Activated T-cell treated with anti-CD3 and anti-CD28 coated beads, Interleukin-2, amount 50 U/mL, for 48 hours (primary cell): Measurements from ENCODE around the gene CHCHD6.
"Not testable (repeated sequence)": the region's sequence is repeated elsewhere in the genome, so short reads cannot be mapped to it uniquely, and the experiment has no call there.

ENCODE experiments used
- DNase-seq, 2 experiments: peaks; one replicate each; pipeline ENCODE4 v3.0.0-alpha.2; 2020

Gene CHCHD6

DNA sequence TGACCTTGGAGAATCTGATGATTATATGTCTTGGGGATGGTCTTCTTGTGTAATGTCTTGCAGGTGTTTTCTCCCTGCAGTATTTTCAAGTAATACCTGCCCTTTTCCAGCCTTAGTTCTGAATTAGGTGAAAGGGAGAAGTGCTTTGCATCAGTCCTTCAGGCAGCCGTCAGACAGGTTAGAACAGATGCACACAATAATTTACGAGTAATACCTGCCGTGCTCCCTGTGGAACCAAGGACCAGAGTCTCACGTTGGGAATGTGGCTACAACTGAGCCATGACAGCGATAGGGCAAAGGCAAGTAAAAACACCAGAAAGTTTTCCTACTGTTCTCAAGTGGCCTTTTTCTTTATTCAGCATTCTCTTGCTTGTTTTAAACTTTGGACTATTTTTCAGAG is 69.1 kb downstream of the CHCHD6 start:
- no peak for DNase-seq

DNA sequence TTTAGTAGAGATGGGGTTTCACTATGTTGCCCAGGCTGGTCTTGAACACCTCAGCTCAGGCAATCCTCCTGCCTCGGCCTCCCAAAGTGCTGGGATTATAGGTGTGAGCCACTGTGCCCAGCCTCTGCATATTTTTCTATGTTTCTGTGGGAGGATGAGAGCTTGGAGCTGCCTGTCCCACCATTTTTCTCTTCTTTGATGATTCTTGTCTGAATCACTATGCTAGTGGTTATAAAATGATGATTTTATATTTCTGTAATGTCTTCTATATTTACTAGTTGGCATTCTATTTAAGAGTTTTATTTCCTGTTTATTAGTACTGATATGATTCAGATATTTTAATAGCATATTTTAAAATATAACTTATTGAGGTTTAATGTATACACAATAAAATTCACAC is 69.7 kb downstream of the CHCHD6 start:
- DNase-seq: no peak

DNA sequence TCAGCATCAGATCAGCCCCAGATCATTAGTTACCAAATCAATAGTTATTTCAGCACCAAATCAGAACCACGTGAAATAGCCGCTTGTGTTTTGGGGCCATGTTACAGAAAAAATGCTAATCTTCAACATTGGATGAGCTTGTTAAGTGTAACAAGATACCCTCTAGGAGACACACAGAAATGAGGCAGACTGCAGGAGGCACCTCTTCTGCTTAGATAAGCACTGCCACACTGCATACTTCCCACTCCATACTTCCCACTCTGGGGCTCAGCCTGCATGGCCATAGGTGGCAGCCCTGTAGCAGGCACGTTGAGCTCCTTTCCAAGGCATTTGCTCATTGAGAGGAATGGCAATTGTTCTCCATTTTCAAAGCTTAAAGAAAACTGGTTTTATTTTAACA is 73.3 kb downstream of the CHCHD6 start:
- DNase-seq: no peak

DNA sequence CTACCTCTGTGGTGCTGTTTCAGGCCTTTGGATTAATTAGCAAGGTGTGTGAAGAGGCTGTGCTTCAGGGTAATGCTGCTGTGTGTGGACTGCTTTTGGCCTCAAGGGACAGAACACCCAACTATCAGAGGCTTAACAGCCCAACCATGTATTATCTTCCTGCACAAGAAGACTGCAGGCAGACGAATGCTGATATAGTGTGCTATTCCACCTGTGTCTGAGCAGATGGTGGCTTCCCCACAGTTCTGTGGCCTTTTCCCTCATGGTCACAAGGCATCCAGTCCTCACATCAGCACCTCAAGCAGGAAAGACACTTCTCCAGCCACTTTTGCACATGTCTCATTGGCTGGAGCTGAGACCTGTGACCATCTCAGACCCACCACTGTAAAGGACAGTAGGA is 76.6 kb downstream of the CHCHD6 start:
- no peak for DNase-seq

DNA sequence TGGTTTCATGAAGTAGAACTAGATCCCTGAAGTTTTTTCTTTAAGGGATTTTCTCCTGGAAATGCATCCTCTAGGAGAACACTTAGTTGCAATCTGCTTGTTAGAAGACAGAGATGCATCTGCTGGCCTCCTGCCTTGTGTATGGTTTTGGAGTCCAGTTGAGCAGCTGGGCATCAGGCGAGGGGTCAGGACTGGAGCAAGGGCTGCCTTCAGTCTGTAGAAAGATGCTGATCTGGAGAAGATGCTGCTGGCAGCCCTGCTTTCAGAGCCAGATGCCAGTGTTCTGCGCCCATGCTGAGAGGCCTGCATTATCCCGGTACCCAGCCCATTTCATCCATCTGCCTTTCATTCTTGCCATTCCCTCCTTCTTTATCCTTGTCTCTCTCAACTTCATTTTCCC is 77.4 kb downstream of the CHCHD6 start:
- DNase-seq: no peak

DNA sequence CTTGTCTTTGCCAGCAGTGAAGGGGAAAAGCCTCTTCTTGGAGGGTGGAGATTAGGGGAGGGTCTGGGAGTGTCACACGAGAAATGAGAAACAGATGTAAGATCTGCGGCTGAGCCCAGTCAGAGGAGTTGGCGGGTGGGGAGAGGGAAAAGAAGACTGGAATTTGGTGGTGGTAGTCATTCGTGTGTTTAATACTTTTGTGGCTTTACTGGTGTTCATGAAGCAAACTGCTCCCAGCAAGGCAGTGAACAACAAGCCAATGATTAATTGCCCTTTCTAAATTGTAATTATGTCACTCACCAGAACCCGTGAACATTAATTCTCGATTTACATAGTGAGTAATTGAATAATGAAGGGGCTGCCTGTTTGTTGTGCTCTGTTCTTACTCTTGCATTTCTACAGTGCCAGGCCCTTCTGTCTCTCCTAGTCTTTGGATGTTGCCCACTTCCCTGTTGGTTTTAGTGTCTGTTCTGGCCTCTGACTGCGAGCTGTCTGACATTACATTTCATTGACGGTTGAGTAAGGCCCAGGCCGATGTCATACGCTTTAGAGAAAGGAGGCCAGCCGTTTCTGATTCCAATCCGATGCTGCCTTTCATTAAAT is 78.0 kb downstream of the CHCHD6 start:
- no peak for DNase-seq

DNA sequence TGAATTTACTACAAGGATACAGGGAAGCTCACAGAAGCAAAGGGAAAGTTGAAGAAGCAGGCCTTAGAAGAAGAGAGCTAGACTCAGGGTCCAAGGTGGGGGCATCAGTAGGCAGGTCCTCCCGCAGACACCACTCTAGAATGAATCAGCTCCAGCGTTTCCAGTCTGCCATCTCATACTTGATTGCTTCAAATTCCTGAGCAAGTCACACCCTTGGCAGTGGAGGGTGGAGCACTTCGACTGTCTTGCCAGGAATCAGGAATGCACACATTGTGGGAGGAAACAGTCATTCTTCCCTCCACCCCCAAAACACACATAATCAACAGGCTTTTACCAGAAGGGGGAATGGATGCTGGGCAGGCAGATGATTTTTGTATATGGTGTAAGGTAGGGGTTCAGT is 78.5 kb downstream of the CHCHD6 start:
- no peak for DNase-seq

DNA sequence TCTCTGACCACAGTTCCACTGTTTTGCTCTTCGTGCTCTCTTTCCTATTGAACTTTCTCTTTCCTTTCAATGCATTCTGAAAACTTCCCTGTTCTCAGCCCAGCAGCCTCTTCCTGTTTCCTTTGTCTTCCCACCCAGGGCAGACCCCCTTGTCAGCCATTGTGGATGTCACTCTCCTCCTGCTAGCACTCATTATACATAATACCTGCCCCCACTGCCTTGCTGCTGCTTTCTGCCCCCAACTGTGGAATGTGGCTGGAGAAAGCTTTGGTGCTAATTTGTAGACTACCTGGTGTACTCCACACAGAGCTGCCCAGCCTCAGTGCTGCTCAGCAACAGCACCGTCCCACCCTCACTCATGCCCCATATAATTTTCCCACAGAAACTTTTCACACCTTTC is 80.2 kb downstream of the CHCHD6 start:
- DNase-seq: no peak

DNA sequence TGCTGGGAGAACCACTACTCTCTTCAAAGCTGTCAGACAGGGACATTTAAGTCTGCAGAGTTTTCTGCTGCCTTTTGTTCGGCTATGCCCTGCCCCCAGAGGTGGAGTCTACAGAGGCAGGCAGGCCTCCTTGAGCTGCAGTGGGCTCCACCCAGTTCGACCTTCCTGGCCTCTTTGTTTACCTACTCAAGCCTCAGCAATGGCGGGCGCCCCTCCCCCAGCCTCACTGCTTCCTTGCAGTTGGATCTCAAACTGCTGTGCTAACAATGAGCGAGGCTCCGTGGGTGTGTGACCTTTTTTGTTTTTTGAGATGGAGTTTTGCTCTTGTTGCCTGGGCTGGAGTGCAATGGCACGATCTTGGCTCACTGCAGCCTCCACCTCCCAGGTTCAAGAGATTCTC is 87.3 kb downstream of the CHCHD6 start:
- not testable (repeated sequence) for DNase-seq

DNA sequence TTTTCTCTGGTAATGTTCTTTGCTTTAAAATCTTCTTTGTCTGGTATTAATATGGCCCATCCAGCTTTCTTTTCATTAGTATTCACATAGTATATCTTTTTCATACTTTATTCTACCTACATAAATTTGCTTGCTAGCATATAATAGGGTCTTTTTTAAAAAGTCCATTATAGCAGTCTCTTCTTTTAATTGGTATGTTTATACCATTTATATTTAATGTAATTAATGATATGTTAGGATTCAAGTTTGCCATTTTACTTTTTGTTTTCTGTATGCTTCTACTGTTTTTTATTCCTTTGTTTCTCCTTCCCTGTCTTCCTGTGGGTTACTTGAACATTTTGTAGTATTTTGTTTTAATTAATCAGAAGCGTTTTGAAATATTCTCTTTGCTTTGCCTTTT is 89.0 kb downstream of the CHCHD6 start:
- DNase-seq: no peak

DNA sequence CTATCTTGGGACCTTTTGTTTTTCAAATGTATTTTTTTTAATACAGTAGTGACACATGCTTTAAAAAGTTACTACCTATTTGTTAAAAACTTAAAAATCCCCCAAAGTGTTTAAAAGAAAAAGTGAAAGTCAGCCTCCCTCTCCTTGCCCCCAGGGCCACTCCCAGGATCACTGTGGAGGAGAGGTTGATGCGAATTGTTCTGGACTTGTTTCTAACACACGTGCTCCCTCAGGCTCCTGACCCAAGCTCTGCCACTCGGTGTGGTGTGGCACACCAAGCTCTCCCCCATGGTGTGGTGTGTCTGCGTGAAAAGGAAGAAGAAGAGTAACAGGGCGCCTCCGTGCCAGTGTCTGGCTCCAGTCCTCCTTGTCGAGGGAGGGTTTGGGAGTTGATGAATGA is 93.5 kb downstream of the CHCHD6 start:
- DNase-seq: no peak

DNA sequence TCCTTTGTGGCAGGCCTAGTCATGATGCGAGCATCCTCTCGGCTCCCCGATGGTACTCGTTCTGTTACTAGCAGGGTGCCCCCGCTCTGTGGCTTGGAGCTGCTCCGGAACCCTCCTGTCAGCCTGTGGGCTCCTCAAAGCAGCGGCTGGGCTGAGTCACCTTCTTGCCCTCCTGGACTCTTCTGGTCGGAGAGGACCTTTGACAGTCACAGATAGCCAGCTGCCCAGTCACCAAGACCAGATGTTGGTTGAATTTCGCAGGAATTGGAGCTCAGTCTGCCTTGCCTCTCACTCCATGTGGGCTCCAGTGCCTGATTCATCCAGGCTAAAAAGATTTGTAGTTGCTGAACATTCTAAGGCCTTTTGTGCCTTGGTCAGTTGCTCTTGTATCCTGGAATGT is 94.5 kb downstream of the CHCHD6 start:
- no peak for DNase-seq

DNA sequence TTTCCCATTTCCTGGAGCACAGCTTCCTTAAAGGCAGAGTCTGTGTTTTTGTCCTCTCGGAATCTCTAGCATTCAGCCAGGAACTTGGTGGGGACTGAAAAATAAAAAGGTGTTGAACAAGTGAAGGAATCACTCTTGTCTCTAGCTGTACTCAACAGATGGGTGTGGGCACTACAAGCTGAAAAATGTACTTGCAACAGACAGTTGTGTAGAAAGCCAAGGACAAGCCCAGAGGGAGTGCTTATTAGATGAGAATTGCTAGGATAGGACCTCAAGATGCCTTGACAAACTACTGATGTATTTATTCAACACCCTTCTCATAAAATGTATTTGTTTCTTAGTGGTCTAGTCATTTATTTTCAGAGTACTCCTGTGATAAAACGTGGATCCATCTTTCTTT is 95.1 kb downstream of the CHCHD6 start:
- DNase-seq: no peak

DNA sequence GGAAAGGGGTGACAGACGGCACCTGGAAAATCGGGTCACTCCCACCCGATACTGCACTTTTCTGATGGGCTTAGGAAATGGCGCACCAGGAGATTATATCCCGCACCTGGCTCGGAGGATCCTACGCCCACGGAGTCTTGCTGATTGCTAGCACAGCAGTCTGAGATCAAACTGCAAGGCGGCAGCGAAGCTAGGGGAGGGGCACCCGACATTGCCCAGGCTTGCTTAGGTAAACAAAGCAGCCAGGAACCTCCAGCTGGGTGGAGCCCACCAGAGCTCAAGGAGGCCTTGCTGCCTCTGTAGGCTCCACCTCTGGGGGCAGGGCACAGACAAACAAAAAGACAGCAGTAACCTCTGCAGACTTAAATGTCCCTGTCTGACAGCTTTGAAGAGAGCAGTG is 97.3 kb downstream of the CHCHD6 start:
- DNase-seq: not testable (repeated sequence)

DNA sequence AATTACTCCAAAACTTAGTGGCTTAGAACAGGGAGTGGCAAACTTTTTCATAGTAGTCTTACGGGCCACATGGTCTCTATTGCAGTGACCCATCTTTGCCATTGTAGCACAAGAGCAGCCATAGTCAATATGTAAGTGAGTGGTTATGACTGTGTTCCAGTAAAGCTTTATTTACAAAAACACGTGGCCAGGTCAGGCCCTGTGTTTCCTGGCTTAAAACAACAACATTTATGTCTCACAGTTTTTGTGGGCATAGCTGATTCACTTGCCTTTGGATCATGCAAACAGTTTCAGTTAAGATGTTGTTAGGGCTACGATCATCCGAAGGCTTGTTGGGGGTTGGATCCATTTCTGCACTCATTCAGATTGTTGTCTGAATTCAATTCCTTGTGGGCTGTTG is 103.8 kb downstream of the CHCHD6 start:
- no peak for DNase-seq

DNA sequence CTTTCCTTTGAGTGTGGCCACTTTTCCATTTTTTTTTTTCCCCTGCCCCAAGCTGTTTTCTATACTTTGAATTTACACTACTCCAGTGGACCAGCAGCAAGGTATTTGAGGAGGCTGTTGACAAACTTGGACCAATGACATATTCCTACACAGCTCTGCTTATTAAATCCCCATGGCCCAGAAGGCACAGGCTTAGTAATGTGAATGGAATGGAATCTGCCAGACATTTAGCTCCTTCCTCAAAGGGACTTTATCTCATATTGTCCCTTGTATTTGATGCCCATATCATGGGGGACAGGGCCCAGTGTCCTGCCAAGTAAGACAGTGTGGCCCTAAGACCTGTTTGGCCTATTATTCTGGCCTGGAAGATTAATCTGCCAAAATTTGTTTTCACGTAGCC is 107.5 kb downstream of the CHCHD6 start:
- DNase-seq: no peak

DNA sequence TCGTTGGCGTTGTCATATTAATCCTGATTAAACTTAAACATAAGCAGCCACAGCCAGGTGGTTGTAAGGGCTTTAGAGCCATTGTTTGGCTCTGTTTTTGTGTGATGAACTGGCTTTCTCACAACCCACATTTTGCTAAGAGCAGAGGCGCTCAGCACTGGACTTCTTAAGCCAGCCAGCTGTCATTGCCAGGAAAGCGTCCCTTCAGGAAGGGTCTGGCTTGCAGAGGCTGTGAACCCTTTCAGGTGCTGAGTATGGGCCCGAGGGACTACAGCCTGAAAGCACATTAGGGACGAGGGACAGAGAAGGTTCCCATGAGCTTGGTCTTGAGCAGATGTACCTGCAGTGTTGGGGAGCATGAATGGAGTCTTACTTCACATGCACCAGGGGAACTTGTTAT is 112.3 kb downstream of the CHCHD6 start:
- DNase-seq: no peak

DNA sequence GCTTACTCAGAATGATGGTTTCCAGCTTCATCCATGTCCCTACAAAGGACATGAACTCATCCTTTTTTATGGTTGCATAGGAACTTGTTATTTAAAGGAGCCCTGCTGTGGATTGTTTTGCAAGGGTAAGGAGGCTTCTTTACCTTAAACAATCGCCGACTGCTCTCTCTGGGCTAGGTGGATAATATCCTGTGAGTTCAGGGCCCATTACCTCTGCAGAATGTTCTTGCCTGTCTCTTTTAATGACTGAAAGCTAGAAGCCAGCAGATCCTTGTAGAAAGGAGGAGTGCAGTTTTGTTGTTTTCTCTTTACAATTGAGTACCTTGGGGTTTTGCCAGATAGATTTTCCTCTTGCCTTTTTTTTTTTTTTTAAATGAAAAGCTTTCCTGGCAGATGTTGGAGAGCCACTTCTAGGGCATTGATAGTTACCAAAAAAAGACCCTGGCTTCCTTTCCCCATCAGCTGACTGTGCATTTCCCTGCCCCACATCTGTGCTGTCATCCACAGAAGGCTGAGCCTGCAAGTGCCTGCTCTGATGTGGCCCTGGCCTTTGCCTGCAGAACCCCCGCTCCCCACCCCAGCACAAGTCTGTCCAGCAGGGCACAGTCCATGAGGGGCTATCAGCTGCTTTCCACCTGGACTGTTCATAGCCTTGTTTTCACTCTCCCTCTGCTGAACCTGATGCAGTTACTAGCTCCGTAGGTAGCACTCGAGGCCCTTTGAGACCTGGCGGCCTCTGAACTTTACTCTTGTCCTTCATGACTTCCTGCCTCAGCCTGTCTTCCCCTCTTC is 113.1 kb downstream of the CHCHD6 start:
- DNase-seq: no peak

DNA sequence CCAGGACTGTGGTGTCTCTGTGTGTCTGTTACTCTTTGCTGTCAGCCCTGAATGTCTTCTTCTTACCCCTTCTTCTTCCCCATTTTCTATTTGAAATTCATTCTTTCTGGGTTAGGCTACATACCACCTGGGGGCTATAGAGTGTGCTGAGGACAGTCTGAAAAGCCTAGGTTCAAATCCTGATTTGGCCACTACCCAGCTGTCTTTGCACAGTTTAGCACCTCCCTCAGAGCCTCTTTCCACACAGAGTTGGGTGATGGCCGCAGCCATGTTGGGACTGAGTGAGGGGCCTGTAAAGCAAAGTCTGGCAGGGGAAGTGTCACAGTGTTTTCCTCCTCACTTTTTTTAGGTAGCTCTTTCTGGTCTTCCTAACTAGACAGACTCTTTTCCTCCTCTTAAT is 113.7 kb downstream of the CHCHD6 start:
- no peak for DNase-seq

DNA sequence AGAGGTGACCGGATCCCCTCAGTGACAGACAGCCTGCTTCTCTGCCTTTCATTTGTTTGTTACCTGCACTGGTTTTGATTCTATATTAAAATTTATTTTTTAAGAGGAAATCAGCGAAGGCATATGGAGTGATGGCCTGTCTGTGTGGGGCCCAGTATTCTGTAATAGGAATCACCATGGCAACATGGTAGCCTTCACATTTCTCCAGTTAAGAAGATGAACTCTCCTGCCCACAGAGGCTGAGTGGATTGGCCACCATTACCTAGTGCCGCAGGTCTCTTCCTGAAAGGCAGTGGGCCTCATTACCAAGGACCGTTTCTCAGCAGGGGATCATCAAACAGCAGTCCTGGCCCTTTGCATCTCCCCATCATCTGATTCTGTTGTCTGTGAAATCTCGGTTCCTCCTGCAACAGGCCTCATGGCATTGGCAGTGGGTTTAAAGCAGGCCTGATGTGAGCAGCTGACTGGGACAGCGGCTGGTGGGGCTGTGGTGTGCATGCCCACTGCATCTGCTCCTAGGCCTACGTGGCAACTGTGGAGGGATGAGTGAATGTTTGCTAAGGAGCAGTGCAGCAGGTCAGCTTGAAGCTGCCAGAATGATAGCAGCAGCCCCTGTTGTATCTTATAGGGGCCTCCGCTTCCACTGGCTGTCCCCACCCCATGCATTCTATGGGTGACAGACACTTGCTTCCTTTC is 114.5 kb downstream of the CHCHD6 start:
- no peak for DNase-seq

DNA sequence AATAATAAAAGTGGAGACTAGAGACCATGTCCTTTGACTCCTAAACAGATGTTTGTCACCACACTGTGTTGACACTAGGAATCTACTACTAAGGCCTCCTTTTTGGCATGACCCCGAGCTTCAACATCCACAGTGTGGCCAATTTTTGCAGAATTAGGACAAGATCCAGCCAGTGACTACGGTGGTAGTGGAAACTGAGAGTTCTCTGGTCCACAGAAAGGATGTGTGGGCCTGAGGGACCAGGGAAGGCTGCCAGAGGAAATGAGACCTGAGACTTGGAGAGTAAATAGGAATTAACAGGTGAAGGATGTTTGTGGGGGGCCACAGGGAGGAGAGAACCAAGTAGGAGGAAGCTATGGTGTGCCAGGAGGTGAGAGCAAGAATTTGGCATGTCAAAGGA is 122.7 kb downstream of the CHCHD6 start:
- no peak for DNase-seq

DNA sequence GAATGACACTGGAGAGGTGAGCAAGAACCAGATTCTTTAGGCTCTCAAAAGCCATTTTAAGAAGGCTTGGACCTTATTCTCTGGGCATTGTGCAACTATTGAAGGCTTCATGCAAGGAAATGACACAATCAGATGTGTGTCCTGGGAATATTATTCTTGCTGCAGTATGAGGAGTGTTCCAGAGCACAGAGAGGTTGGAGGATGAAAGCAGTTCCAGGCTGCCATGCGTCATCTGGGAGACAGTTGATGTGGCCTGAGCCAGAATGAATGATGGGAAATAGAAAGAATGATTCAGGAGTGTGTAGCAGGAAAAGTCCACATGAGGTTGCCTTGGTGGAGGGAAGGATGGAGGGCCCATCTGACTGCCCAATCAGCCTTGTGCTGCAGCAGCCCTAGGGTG is 123.1 kb downstream of the CHCHD6 start:
- DNase-seq: no peak

DNA sequence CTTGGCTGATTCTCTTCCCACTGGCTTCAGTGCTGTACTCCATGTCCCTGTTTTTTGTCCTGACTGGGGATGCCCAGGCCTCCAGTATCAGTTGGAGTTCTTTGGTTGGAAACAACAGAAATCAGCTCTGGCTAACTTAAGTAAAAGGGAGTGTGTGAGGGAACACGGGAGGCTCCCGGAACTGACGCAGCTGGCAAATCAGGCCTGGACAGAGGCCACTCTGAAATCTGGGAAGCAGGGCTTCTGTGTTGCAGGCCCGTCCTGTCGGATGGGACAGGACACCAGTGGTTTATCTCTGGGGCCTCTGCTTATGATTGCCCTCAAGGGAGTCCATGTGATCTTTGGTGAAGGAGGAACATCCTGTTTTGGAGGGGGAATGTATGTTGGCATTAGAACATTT is 124.3 kb downstream of the CHCHD6 start:
- DNase-seq: no peak

DNA sequence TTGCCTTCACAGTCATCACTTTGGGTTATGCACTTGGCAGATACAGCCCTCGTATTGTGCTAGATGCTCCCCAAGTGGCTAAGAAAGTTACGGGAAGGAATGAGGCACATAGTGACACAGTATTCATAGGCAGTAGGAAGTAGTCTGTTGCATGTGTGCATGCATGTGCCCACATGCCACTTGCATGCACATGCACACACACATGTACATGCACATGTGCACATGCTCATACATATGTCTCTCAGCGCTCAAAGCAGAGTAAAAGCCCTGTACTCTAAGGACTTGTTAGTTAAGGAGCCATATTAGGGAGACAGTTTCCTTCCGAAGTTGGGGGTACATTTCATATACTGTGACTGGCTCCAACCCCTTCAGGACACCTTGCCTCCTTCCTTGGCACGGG is 128.9 kb downstream of the CHCHD6 start:
- DNase-seq: no peak
